Measurements from ENCODE around the gene MRPL54. TPM values are rescaled to one million over a fixed set of nuclear protein-coding genes. Genes with fewer than 3 reads are reported as not detected.
A peak's percentile ranks its signal among the peaks of the same experiment; 100 is the strongest.

Gene MRPL54
- total RNA-seq, 2 donors from 2014 or later: 67.3 to 74.2 TPM

- peaks cover 2 to 5% of the 10 kb centered on the region in 2 donors for H3K36me3 Mint-ChIP-seq (ENCODE audit: insufficient read depth in 2 of 2)
- ATAC-seq (replicated peaks in 1 of 2) (no peak), DNase-seq (no peak)
- no peak overlapping the region for H3K27ac Mint-ChIP-seq
- no peak overlapping the region for H3K4me3 Mint-ChIP-seq
- no peaks in the 10 kb centered on the region for H3K9me3 Mint-ChIP-seq
- H3K27me3 Mint-ChIP-seq (ENCODE audit: low read depth): no peaks in the 10 kb centered on the region
- peaks cover 22% of the 10 kb centered on the region for H3K4me1 Mint-ChIP-seq (ENCODE audit: low read depth)
Measured at GRCh38 chr19:3767050-3767449, 4.6 kb downstream of the MRPL54 start.

GRCh38 chr19:3768015-3768747, 5.7 kb downstream of the MRPL54 start:
- H3K9me3 Mint-ChIP-seq: no peaks in the 10 kb centered on the region
- no peaks in the 10 kb centered on the region for H3K27me3 Mint-ChIP-seq (ENCODE audit: low read depth)
- ATAC-seq (replicated peaks in 1 of 2) (no peak), DNase-seq (no peak)
- peaks cover 2 to 5% of the 10 kb centered on the region in 2 donors for H3K36me3 Mint-ChIP-seq (ENCODE audit: insufficient read depth in 2 of 2)
- no peak overlapping the region for H3K4me3 Mint-ChIP-seq
- no peak overlapping the region for H3K27ac Mint-ChIP-seq
- peaks cover 11% of the 10 kb centered on the region for H3K4me1 Mint-ChIP-seq (ENCODE audit: low read depth)

GRCh38 chr19:3768748-3769099, 6.2 kb downstream of the MRPL54 start:
- Mint-ChIP-seq H3K27me3 (ENCODE audit: low read depth) (no peaks in the 10 kb centered on the region), H3K9me3 (no peaks in the 10 kb centered on the region), H3K27ac (no peak overlapping the region), H3K4me3 (no peak overlapping the region), H3K36me3 (ENCODE audit: insufficient read depth in 2 of 2) (peaks cover 2 to 5% of the 10 kb centered on the region in 2 donors), H3K4me1 (ENCODE audit: low read depth) (peaks cover 8% of the 10 kb centered on the region)
- ATAC-seq (replicated peaks in 1 of 2) (no peak), DNase-seq (no peak)

- DNase-seq: no peak
- Mint-ChIP-seq H3K4me1 (ENCODE audit: low read depth) (peaks cover 8% of the 10 kb centered on the region), H3K27me3 (ENCODE audit: low read depth) (no peaks in the 10 kb centered on the region), H3K36me3 (ENCODE audit: insufficient read depth in 2 of 2) (peaks cover 2 to 5% of the 10 kb centered on the region in 2 donors), H3K4me3 (no peak overlapping the region), H3K9me3 (no peaks in the 10 kb centered on the region), H3K27ac (no peak overlapping the region)
- ATAC-seq (replicated peaks in 1 of 2): peak in 1 of 2 donors; percentile 7
Measured at GRCh38 chr19:3769494-3769893, 7.0 kb downstream of the MRPL54 start.

- H3K4me1 Mint-ChIP-seq (ENCODE audit: low read depth): peaks cover 8% of the 10 kb centered on the region
- DNase-seq: no peak
- ATAC-seq (replicated peaks in 1 of 2): no peak
Measured at GRCh38 chr19:3770136-3770999, 7.9 kb downstream of the MRPL54 start.

GRCh38 chr19:3771000-3771905, 8.8 kb downstream of the MRPL54 start:
- DNase-seq: no peak
- peaks cover 2 to 5% of the 10 kb centered on the region in 2 donors for H3K36me3 Mint-ChIP-seq (ENCODE audit: insufficient read depth in 2 of 2)
- no peaks in the 10 kb centered on the region for H3K9me3 Mint-ChIP-seq
- H3K27ac Mint-ChIP-seq: no peak overlapping the region
- no peak overlapping the region for H3K4me3 Mint-ChIP-seq
- H3K4me1 Mint-ChIP-seq (ENCODE audit: low read depth): peaks cover 6% of the 10 kb centered on the region
- H3K27me3 Mint-ChIP-seq (ENCODE audit: low read depth): no peaks in the 10 kb centered on the region
- ATAC-seq (replicated peaks in 1 of 2): no peak

More at GRCh38 chr19:3770136-3770999, 7.9 kb downstream of the MRPL54 start:
- no peaks in the 10 kb centered on the region for H3K9me3 Mint-ChIP-seq
- H3K27me3 Mint-ChIP-seq (ENCODE audit: low read depth): no peaks in the 10 kb centered on the region
- peaks cover 2 to 5% of the 10 kb centered on the region in 2 donors for H3K36me3 Mint-ChIP-seq (ENCODE audit: insufficient read depth in 2 of 2)
- no peak overlapping the region for H3K4me3 Mint-ChIP-seq
- no peak overlapping the region for H3K27ac Mint-ChIP-seq

- Mint-ChIP-seq H3K27me3 (ENCODE audit: low read depth) (no peaks in the 10 kb centered on the region), H3K4me3 (no peak within 1 kb of the TSS)
- ATAC-seq (replicated peaks in 1 of 2): no peak
Measured at GRCh38 chr19:3771906-3772455, 9.5 kb downstream of the MRPL54 start, which contains the start of gene RAX2. TSS of gene RAX2 (minus strand) at chr19:3772228. CDS start at chr19:3771742, 486 bp downstream.

GRCh38 chr19:3773814-3774515, 11.5 kb downstream of the MRPL54 start:
- DNase-seq (no peak), ATAC-seq (replicated peaks in 1 of 2) (no peak)
- Mint-ChIP-seq H3K4me1 (ENCODE audit: low read depth) (no peaks in the 10 kb centered on the region), H3K4me3 (no peak overlapping the region), H3K27me3 (ENCODE audit: low read depth) (no peaks in the 10 kb centered on the region), H3K9me3 (no peaks in the 10 kb centered on the region), H3K27ac (no peak overlapping the region), H3K36me3 (ENCODE audit: insufficient read depth in 2 of 2) (peaks cover under 1% of the 10 kb centered on the region in 2 donors)

More at GRCh38 chr19:3771906-3772455, 9.5 kb downstream of the MRPL54 start, which contains the start of gene RAX2:
- Mint-ChIP-seq H3K9me3 (no peaks in the 10 kb centered on the region), H3K27ac (no peak within 1 kb of the TSS), H3K4me1 (ENCODE audit: low read depth) (no peaks in the 10 kb centered on the region), H3K36me3 (ENCODE audit: insufficient read depth in 2 of 2) (peaks cover 2% of the 10 kb centered on the region in 2 donors)
- no peak for DNase-seq

- H3K9me3 Mint-ChIP-seq: no peaks in the 10 kb centered on the region
- no peak overlapping the region for H3K27ac Mint-ChIP-seq
- no peak for ATAC-seq (replicated peaks in 1 of 2)
- DNase-seq: no peak
- H3K4me1 Mint-ChIP-seq (ENCODE audit: low read depth): no peaks in the 10 kb centered on the region
- no peaks in the 10 kb centered on the region for H3K27me3 Mint-ChIP-seq (ENCODE audit: low read depth)
- no peaks in the 10 kb centered on the region for H3K36me3 Mint-ChIP-seq (ENCODE audit: insufficient read depth in 2 of 2)
- no peak overlapping the region for H3K4me3 Mint-ChIP-seq
Measured at GRCh38 chr19:3774621-3775373, 12.3 kb downstream of the MRPL54 start.

GRCh38 chr19:3775374-3775711, 12.9 kb downstream of the MRPL54 start:
- H3K27ac Mint-ChIP-seq: no peak overlapping the region

GRCh38 chr19:3775831-3776230, 13.3 kb downstream of the MRPL54 start:
- Mint-ChIP-seq H3K4me3 (no peak overlapping the region), H3K27ac (no peak overlapping the region), H3K36me3 (ENCODE audit: insufficient read depth in 2 of 2) (no peaks in the 10 kb centered on the region), H3K9me3 (no peaks in the 10 kb centered on the region), H3K27me3 (ENCODE audit: low read depth) (no peaks in the 10 kb centered on the region), H3K4me1 (ENCODE audit: low read depth) (no peaks in the 10 kb centered on the region)
- DNase-seq: no peak
- no peak for ATAC-seq (replicated peaks in 1 of 2)

More at GRCh38 chr19:3775374-3775711, 12.9 kb downstream of the MRPL54 start:
- Mint-ChIP-seq H3K9me3 (no peaks in the 10 kb centered on the region), H3K27me3 (ENCODE audit: low read depth) (no peaks in the 10 kb centered on the region), H3K36me3 (ENCODE audit: insufficient read depth in 2 of 2) (no peaks in the 10 kb centered on the region), H3K4me3 (no peak overlapping the region), H3K4me1 (ENCODE audit: low read depth) (no peaks in the 10 kb centered on the region)
- ATAC-seq (replicated peaks in 1 of 2): no peak
- DNase-seq: no peak

All from activated T-cell treated with anti-CD3 and anti-CD28 coated beads, Interleukin-2, amount 50 U/mL, for 72 hours (primary cell).